ENCODE results near the gene EVL.
"Not testable (repeated sequence)": the region's sequence is repeated elsewhere in the genome, so short reads cannot be mapped to it uniquely, and the experiment has no call there.

The EVL gene, protein sequence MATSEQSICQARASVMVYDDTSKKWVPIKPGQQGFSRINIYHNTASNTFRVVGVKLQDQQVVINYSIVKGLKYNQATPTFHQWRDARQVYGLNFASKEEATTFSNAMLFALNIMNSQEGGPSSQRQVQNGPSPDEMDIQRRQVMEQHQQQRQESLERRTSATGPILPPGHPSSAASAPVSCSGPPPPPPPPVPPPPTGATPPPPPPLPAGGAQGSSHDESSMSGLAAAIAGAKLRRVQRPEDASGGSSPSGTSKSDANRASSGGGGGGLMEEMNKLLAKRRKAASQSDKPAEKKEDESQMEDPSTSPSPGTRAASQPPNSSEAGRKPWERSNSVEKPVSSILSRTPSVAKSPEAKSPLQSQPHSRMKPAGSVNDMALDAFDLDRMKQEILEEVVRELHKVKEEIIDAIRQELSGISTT

GRCh38 chr14:100065111-100065871 lies at the start of gene EVL:
Gene EVL (plus strand): TSS chr14:100065422. CDS start chr14:100065501, 79 bp downstream.
- DNase-seq (ENCODE audit: low spot score): peak; percentile 80

- DNase-seq (ENCODE audit: low spot score): no peak
These were observed 47.7 kb upstream of the EVL start for GRCh38 chr14:100017553-100017952.

GRCh38 chr14:100018054-100018453 lies 47.2 kb upstream of the EVL start:
- DNase-seq (ENCODE audit: low spot score): no peak

GRCh38 chr14:100018482-100018881 lies 46.7 kb upstream of the EVL start:
- DNase-seq (ENCODE audit: low spot score): no peak

- DNase-seq (ENCODE audit: low spot score): no peak
These were observed 46.0 kb upstream of the EVL start for GRCh38 chr14:100019156-100019744.

DNA sequence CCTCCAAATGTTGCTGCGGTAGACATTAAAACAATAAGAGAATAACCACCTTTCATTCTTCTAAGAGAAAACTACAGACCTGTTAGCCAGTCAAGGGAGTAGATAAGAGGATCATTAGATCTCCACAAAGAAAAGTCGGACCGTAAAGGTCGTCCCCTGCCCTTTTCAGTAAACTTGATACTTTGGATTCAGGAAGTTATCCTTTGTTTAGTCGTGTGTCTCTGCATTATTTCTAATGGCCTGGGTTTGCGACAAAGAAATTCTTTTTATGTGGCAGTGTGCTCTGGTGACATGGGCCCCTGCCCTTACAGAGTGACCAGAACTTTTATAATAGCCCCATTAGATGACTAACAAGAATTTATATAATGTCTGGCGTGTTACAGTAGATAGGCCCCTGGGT lies 44.6 kb upstream of the EVL start:
- DNase-seq (ENCODE audit: low spot score): no peak

- DNase-seq (ENCODE audit: low spot score): no peak
These were observed 42.3 kb upstream of the EVL start for GRCh38 chr14:100022772-100023451.

DNA sequence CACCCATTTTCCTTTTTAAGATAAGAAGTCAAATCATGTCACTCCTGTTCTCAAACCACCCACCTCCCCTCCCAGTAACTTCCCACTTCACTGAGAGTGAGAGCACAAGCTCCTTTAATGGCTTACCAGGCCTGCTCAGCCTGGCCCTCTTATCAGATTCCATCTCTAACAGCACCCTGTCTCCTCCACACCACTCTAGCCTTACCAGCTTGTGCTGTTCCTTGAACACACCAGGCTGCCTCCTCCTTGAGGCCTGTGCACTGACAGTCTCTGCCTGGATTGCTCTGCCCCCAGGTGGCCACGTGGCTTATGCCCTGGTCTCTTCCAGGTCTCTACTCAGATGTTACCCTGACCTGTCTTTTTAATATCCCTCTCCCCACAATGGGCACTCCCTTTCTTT lies 40.1 kb upstream of the EVL start:
- peak; percentile 9 for DNase-seq (ENCODE audit: low spot score)

DNA sequence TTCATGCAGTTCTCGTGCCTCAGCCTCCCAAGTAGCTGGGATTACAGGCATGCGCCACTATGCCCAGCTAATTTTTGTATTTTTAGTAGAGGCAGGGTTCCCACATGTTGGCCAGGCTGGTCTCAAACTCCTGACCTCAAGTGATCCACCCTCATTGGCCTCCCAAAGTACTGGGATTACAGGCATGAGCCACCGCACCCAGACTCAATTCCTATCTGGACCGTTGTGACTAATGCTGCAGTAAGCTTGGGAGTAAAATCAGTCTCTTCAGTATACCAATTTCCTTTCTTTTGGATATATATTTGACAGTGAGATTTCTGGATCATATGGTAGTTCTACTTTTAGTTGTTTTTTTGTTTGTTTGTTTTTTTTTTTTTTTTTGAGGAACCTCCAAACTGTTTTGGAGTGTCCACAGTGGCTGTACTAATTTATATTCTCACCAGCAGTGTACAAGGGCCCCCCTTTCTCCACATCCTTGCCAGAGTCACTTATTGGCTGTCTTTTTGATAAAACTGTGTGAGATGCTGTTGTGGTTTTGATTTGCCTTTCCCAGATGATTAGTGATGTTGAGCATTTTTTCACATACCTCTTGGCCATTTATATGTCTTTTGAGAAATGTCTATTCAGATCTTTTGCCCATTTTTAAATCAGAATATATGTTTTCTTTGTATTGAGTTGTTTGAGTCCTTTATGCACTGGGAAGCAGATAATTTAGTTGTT lies 37.3 kb upstream of the EVL start:
- DNase-seq (ENCODE audit: low spot score): no peak

- no peak for DNase-seq (ENCODE audit: low spot score)
These were observed 36.1 kb upstream of the EVL start for GRCh38 chr14:100028990-100029677.

DNA sequence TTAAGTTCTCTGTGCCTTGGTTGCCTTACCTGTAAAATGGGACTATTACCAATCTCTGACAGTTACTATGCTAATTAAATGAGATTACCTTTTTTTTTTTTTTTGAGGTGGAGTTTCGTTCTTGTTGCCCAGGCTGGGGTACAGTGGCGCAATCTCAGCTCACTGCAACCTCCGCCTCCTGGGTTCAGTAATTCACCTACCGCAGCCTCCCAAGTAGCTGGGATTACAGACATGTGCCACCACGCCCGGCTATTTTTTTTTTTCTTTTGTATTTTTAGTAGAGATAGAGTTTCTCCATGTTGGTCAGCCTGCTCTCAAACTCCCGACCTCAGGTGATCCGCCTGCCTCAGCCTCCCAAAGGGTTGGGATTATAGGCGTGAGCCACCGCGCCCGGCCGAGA lies 35.2 kb upstream of the EVL start:
- not testable (repeated sequence) for DNase-seq (ENCODE audit: low spot score)

DNA sequence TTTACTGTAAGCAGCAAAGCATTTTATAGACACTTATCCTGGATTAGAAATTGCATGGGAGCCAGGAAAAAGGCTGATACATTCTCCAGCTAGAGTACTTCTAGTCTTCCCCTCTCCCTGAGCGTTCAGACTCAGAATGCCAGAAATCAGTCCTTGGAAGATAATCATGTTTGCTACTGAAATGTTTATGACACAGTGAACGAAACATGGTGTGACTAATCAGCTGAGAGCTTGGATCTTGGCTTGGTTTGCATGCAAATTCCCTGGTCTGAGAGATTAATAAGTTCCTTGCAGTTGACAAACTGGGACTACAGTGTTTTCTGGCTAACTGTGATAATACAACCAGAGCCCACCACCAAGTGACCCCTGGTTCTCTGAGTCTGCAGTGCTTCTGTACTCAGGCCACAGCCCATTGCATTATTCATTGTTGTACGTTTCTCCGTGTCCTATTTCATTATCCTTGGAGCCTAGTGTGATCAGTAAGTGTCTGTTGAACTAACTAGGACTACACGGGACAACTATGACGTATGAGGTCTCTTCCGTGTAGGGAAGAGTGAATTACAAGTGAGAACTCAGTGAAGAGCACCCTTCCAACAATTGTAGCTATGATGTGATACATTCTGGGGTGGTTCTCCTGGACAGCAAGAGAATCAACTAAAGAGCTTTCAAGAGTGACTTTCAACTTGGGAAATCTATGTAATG lies 34.6 kb upstream of the EVL start:
- no peak for DNase-seq (ENCODE audit: low spot score)

- no peak for DNase-seq (ENCODE audit: low spot score)
These were observed 33.5 kb upstream of the EVL start for GRCh38 chr14:100031506-100032281.

DNA sequence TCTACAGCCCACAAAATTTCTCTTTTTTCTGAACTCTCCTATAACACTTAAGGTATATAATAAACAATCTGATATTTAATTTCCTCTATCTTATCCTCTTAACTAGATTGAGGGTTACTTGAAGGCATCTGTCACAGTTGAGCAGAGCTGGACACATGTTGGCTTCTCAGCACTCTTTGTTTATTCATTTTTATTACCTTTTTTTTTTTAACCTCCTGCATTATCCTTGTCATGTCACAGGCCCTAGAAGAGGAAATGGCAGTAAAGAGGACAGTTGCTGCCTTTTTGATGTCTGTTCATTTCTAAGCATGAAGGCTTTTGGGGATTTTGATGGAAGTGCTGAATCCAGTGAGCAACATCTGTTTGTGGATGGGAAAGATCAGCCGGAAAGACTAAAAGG lies 32.5 kb upstream of the EVL start:
- DNase-seq (ENCODE audit: low spot score): no peak

DNA sequence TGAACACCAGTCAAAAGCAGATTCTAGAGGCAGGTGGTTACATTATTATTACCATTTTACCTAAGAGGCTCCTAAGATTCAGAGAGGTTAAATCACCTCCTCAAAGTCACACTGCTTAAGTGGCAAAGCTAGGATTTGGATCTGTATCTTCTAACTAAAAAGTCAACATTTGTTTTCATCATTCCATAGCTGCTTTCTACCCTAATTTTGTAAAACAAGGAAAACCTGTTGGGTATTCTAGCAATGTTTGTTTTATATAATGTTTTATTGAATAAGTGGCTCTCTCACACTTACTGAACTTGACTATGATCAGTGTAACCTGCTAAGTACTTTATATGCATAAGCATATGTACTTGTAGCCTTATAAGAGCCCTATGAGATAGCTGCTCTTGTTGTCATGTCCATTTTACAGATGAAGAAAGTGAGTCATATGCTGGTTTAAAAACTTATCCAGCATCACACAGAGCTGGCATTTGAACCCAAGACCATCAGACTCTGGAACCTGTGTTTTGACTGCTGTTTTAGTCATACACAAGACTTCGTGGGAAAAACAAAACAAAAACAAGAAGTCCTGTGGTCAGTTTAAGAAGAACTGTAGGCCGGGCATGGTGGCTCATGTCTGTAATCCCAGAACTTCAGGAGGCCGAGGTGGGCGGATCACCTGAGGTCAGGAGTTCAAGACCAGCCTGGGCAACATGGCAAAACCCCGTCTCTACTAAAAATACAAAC lies 31.7 kb upstream of the EVL start:
- no peak for DNase-seq (ENCODE audit: low spot score)

GRCh38 chr14:100034468-100034867 lies 30.8 kb upstream of the EVL start:
- no peak for DNase-seq (ENCODE audit: low spot score)

- DNase-seq (ENCODE audit: low spot score): no peak
These were observed 30.2 kb upstream of the EVL start for GRCh38 chr14:100034961-100035500.

DNA sequence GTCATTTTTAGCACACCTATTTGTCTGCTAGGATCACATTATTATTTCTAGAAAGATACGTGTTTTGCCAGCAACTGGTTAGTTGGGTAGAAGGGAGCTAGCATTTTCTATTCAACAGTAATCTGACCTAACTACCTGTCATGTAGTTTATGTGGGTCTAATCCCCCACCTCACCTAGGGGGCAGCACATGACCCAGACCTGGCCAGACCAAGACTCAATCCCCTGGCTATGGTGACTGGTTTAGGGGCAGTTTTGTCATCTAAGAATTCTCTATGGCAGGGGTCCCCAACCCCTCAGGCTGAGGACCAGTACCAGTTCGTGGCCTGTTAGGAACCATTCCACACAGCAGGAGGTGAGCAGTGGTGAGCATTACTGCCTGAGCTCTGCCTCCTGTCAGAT lies 29.5 kb upstream of the EVL start:
- DNase-seq (ENCODE audit: low spot score): no peak

DNA sequence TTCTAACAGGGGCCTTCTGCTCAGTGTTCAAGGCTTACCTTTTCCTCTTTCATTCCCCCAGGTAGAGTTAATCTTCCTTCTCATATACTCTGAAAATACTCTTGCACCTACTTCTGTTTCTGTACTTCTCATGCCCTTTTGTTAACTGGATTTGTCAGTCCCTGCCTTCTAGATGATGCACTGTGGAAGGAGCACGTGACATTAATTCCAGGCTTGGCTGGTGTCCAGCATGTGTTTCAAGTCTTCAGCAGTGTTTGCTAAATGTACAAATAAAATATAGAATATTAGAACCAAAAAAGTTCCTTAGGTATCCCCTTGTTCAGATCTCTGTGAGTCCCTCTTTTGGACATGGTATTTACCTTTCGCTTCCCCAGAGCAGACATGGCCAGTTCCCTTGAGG lies 27.9 kb upstream of the EVL start:
- DNase-seq (ENCODE audit: low spot score): no peak
